Lung (tissue), 12 donors: ENCODE measurements around the gene EGFR. TPM values are rescaled to one million over a fixed set of nuclear protein-coding genes. Genes with fewer than 3 reads are reported as not detected.

Experiments used
- ATAC-seq: fragments of 200-7000 bp; cut with Tn5 transposase; one replicate; pipeline ENCODE4 v1.9.1; 2020; ENCODE audit warnings: moderate number of reproducible peaks; ENCODE audit not compliant: insufficient read depth, low FRiP score
- DNase-seq, 3 donors: peaks; one replicate each; pipeline ENCODE4 v3.0.0-alpha.2; 2013 to 2017
- H3K27ac ChIP-seq, 2 donors: one replicate each; pipeline ENCODE4 v1.5.1; 2013; ENCODE audit warnings: mild to moderate bottlenecking in 2 of 2, moderate library complexity in 2 of 2, control low read depth in 1 of 2, inconsistent platforms in 1 of 2, low read depth in 1 of 2, low read length in 1 of 2
- H3K27me3 ChIP-seq, 3 donors: one replicate each; pipeline ENCODE4 v1.5.1; 2013; ENCODE audit warnings: low read length in 2 of 3; ENCODE audit not compliant: control insufficient read depth in 3 of 3, insufficient read depth in 3 of 3
- H3K36me3 ChIP-seq, 4 donors: one replicate each; pipeline ENCODE4 v1.5.1; 2013; ENCODE audit warnings: low read length in 4 of 4, mild to moderate bottlenecking in 1 of 4, moderate library complexity in 1 of 4; ENCODE audit not compliant: control insufficient read depth in 4 of 4, insufficient read depth in 4 of 4
- H3K4me1 ChIP-seq, 5 donors: one replicate each; pipeline ENCODE4 v1.5.1; 2013; ENCODE audit warnings: low read length in 5 of 5, mild to moderate bottlenecking in 2 of 5, moderate library complexity in 1 of 5; ENCODE audit not compliant: control insufficient read depth in 5 of 5, insufficient read depth in 5 of 5
- H3K4me3 ChIP-seq: one replicate; pipeline ENCODE4 v1.5.1; 2013; ENCODE audit warnings: mild to moderate bottlenecking, control low read depth, moderate library complexity
- H3K9ac ChIP-seq, 2 donors: one replicate each; pipeline ENCODE4 v1.5.1; 2013; ENCODE audit warnings: low read length in 2 of 2, control low read depth in 1 of 2; ENCODE audit not compliant: insufficient read depth in 1 of 2
- H3K9me3 ChIP-seq, 4 donors: one replicate each; pipeline ENCODE4 v1.5.1; 2013; ENCODE audit warnings: low read length in 3 of 4, mild to moderate bottlenecking in 1 of 4, moderate library complexity in 1 of 4; ENCODE audit not compliant: control insufficient read depth in 4 of 4, insufficient read depth in 3 of 4
- CTCF ChIP-seq: IDR thresholded peaks from 2 replicates; pipeline ENCODE4 v1.5.1; 2012; ENCODE audit warnings: mild to moderate bottlenecking; ENCODE audit errors: control extremely low read depth, extremely low read depth
- WGBS, 2 donors: extraction: QIAGEN DNeasy Blood & Tissue Kit; methylation state at CpG; one replicate each; pipeline ENCODE4 v1.1.7; 2013; 5-methylcytosine and 5-hydroxymethylcytosine counted together
- polyA plus RNA-seq, 2 donors: library from polyadenylated mRNA; stranded (reverse); fragments of 200-250 nt; gene quantifications; one replicate each; pipeline ENCODE4 v1.2.1, GENCODE V29; 2013
- total RNA-seq, 2 donors: library from RNA; depleted of rRNA in 1 of 2; stranded (reverse); fragments of >200 nt in 1 of 2; gene quantifications; one replicate each; pipeline ENCODE4 v1.2.1, GENCODE V29; 2014 to 2021
- donor health status: control.
- donor health status: control.
- donor health status: Bipolar disorder and iron deficiency.
- donor health status: healthy.
- donor health status: DM: yes; HTN: yes; CAD: no.

EGFR gene
- total and polyA plus RNA-seq, 4 donors, result 11.6 to 78.7 (median 37.1) TPM

- Histone ChIP-seq H3K9me3 (no peaks in the 10 kb centered on the region), H3K27ac (no peak overlapping the region), H3K36me3 (peaks cover 0 to 36% (median 28%) of the 10 kb centered on the region in 4 donors), H3K4me1 (peaks cover 0 to 36% (median 21%) of the 10 kb centered on the region in 5 donors), H3K4me3 (no peak overlapping the region), H3K9ac (no peak overlapping the region), H3K27me3 (no peaks in the 10 kb centered on the region)
- 76 to 78% methylated on average over 5 of the region's 5 CpGs for WGBS, 2 donors
- DNase-seq (peak; percentile 54 to 63 (median 55)), ATAC-seq (no peak)
- TF ChIP-seq CTCF, result no peak
Observed at GRCh38 chr7:55179931-55180682, 161.3 kb downstream of the EGFR start.

- WGBS, 2 donors, result 91% methylated on average over 19 of the region's 19 CpGs
- Histone ChIP-seq H3K27me3 (no peaks in the 10 kb centered on the region), H3K27ac (no peak overlapping the region), H3K4me1 (peaks cover 0 to 36% (median 21%) of the 10 kb centered on the region in 5 donors), H3K9ac (no peak overlapping the region), H3K4me3 (no peak overlapping the region), H3K36me3 (peaks cover 0 to 37% (median 28%) of the 10 kb centered on the region in 4 donors), H3K9me3 (no peaks in the 10 kb centered on the region)
- no peak for TF ChIP-seq CTCF
- ATAC-seq, result no peak
- DNase-seq, result no peak
Observed at GRCh38 chr7:55180963-55181542, 162.2 kb downstream of the EGFR start.

- H3K4me1 ChIP-seq, result peaks cover 0 to 36% (median 21%) of the 10 kb centered on the region in 5 donors
- no peaks in the 10 kb centered on the region for H3K27me3 ChIP-seq
- H3K27ac ChIP-seq, result no peak overlapping the region
- no peak for TF ChIP-seq CTCF
- H3K9me3 ChIP-seq, result no peaks in the 10 kb centered on the region
- DNase-seq, result no peak
- no peak overlapping the region for H3K9ac ChIP-seq
- H3K4me3 ChIP-seq, result no peak overlapping the region
- H3K36me3 ChIP-seq, result peaks cover 0 to 42% (median 32%) of the 10 kb centered on the region in 4 donors
- WGBS, 2 donors, result 92 to 95% methylated on average over 4 of the region's 4 CpGs
- ATAC-seq, result no peak
Observed at GRCh38 chr7:55181762-55182161, 162.9 kb downstream of the EGFR start.
